ENCODE data around the gene NRL. TPM values are rescaled to one million over a fixed set of nuclear protein-coding genes. Genes with fewer than 3 reads are reported as not detected.

NRL gene
- total RNA-seq, 1 donor from 2014 or later: 2.3 TPM

- Mint-ChIP-seq H3K4me1 (ENCODE audit: low read depth) (peaks cover 5% of the 10 kb centered on the region), H3K9me3 (ENCODE audit: low read depth) (no peaks in the 10 kb centered on the region), H3K27me3 (no peaks in the 10 kb centered on the region), H3K4me3 (ENCODE audit: low read depth) (no peak overlapping the region), H3K27ac (no peak overlapping the region), H3K36me3 (ENCODE audit: insufficient read depth) (no peaks in the 10 kb centered on the region)
- no peak for TF ChIP-seq CTCF (IDR thresholded peaks at IDR 0.05; ENCODE audit: unreplicated experiment)
- DNase-seq (ENCODE audit: low spot score, unreplicated experiment): no peak
Observed at GRCh38 chr14:24060443-24060842, 54.3 kb downstream of the NRL start.

GRCh38 chr14:24059841-24060388, 54.8 kb downstream of the NRL start:
- no peak overlapping the region for H3K27ac Mint-ChIP-seq
- no peak overlapping the region for H3K4me3 Mint-ChIP-seq (ENCODE audit: low read depth)
- TF ChIP-seq CTCF (IDR thresholded peaks at IDR 0.05; ENCODE audit: unreplicated experiment): no peak
- no peaks in the 10 kb centered on the region for H3K9me3 Mint-ChIP-seq (ENCODE audit: low read depth)
- DNase-seq (ENCODE audit: low spot score, unreplicated experiment): no peak
- H3K36me3 Mint-ChIP-seq (ENCODE audit: insufficient read depth): no peaks in the 10 kb centered on the region
- peaks cover 5% of the 10 kb centered on the region for H3K4me1 Mint-ChIP-seq (ENCODE audit: low read depth)
- no peaks in the 10 kb centered on the region for H3K27me3 Mint-ChIP-seq

GRCh38 chr14:24058951-24059475, 55.7 kb downstream of the NRL start:
- DNase-seq (ENCODE audit: low spot score, unreplicated experiment): no peak
- H3K4me3 Mint-ChIP-seq (ENCODE audit: low read depth): no peak overlapping the region
- H3K9me3 Mint-ChIP-seq (ENCODE audit: low read depth): no peaks in the 10 kb centered on the region
- no peaks in the 10 kb centered on the region for H3K27me3 Mint-ChIP-seq
- H3K27ac Mint-ChIP-seq: no peak overlapping the region
- no peak for TF ChIP-seq CTCF (IDR thresholded peaks at IDR 0.05; ENCODE audit: unreplicated experiment)
- H3K4me1 Mint-ChIP-seq (ENCODE audit: low read depth): peaks cover 5% of the 10 kb centered on the region
- no peaks in the 10 kb centered on the region for H3K36me3 Mint-ChIP-seq (ENCODE audit: insufficient read depth)

GRCh38 chr14:24058260-24058950, 56.3 kb downstream of the NRL start:
- Mint-ChIP-seq H3K4me1 (ENCODE audit: low read depth) (peaks cover 5% of the 10 kb centered on the region), H3K27me3 (peaks cover 2% of the 10 kb centered on the region), H3K27ac (no peak overlapping the region), H3K9me3 (ENCODE audit: low read depth) (no peaks in the 10 kb centered on the region), H3K36me3 (ENCODE audit: insufficient read depth) (no peaks in the 10 kb centered on the region), H3K4me3 (ENCODE audit: low read depth) (no peak overlapping the region)
- peak; percentile 59 for TF ChIP-seq CTCF (IDR thresholded peaks at IDR 0.05; ENCODE audit: unreplicated experiment)
- no peak for DNase-seq (ENCODE audit: low spot score, unreplicated experiment)

GRCh38 chr14:24057867-24058259, 56.9 kb downstream of the NRL start:
- Mint-ChIP-seq H3K4me3 (ENCODE audit: low read depth) (no peak overlapping the region), H3K4me1 (ENCODE audit: low read depth) (peaks cover 10% of the 10 kb centered on the region), H3K27ac (no peak overlapping the region), H3K9me3 (ENCODE audit: low read depth) (no peaks in the 10 kb centered on the region), H3K27me3 (peaks cover 7% of the 10 kb centered on the region), H3K36me3 (ENCODE audit: insufficient read depth) (no peaks in the 10 kb centered on the region)
- no peak for DNase-seq (ENCODE audit: low spot score, unreplicated experiment)
- no peak for TF ChIP-seq CTCF (IDR thresholded peaks at IDR 0.05; ENCODE audit: unreplicated experiment)
